Measurements from ENCODE around the gene YIPF2. TPM values are rescaled to one million over a fixed set of nuclear protein-coding genes. Genes with fewer than 3 reads are reported as not detected.

Gene YIPF2
- total and polyA plus RNA-seq, 4 experiments from 2014 or later: 12.2 to 29.6 (median 21.8) TPM

DNA sequence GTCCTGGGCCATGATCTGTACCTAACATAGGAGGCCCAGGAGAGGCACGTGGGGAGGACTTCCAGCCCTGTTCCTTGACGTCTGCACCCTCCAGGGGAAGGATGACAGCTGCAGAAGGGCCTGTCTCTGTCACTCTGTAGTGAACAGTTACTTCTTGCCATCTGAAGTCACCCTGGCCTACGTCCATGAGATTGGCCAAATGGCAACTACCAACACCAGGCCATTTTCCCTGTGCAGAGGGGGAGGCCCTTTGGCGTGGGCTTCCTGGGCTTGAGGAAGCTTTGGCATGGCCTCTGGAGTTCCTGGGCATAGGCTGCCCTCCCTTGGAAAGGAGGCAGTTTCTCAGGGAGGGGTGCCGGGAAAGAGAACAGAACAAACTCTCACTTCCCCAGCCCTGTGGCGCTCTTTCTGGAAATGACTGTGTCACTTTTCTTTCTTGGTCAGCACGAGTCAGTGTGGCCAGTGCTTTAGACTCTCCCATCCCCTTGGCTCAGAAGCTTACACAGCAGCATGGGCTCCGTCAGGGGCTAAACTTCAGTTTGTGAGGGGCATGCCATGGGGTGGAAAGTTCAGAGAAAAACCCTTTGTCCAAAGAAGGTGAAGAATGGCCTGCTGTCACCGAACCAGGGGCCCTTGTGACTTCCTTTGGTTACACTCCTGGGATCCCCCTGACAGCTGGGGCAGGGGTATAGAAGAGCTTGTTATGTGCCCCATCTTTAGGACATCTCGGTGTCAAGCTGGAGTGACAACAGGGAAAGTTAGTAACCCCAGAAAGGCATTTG lies 51.8 kb downstream of the YIPF2 start:
- peaks cover 29% of the 10 kb centered on the region for H3K4me1 ChIP-seq (ENCODE audit: insufficient read depth, low read length)
- H3K27ac Mint-ChIP-seq: peak overlapping the region in 1 of 7 donors; percentile 19
- ChIA-PET POLR2A (ENCODE audit: partially characterized antibody) (no interaction called here), CTCF (ENCODE audit: partially characterized antibody) (interaction anchor here (1.2 to 6.5 kb wide), 2 partner anchors 12 to 66 kb away, joined by 3 to 30 read pairs; no protein-coding TSS in a partner anchor)
- no peaks in the 10 kb centered on the region for H3K27me3 Mint-ChIP-seq
- H3K36me3 Mint-ChIP-seq: peaks cover 0 to 4% of the 10 kb centered on the region in 2 donors
- intact Hi-C loops (cut with micrococcal nuclease): no loop called here
- H3K27ac ChIP-seq (ENCODE audit: low read depth, low read length): no peak overlapping the region
- peak overlapping the region in 1 of 8 donors; percentile 25 for H3K4me3 Mint-ChIP-seq
- no peak for DNase-seq
- H3K9me3 Mint-ChIP-seq: peaks cover 0 to 7% (median 0%) of the 10 kb centered on the region in 8 donors
- H3K4me1 Mint-ChIP-seq: peaks cover 14 to 40% (median 28%) of the 10 kb centered on the region in 4 donors
- H3K4me3 ChIP-seq (ENCODE audit: low read length in 2 of 2): no peak overlapping the region
- no peaks in the 10 kb centered on the region for H3K27me3 ChIP-seq (ENCODE audit: insufficient read depth, low read length)
- no peaks in the 10 kb centered on the region for H3K36me3 ChIP-seq (ENCODE audit: insufficient read depth, low read length)
- H3K9me3 ChIP-seq (ENCODE audit: control insufficient read depth in 1 of 2, low read length in 2 of 2): no peaks in the 10 kb centered on the region

GRCh38 chr19:10874024-10874423 lies 54.4 kb downstream of the YIPF2 start:
- ChIA-PET CTCF (ENCODE audit: partially characterized antibody) (interaction anchor here (6.5 kb wide), 1 partner anchor 10 kb away, joined by 30 read pairs; no protein-coding TSS in a partner anchor), POLR2A (ENCODE audit: partially characterized antibody) (interaction anchor here (2.4 kb wide), 1 partner anchor 157 kb away, joined by 10 read pairs; the partner anchor contains the start of gene DNM2)
- Histone ChIP-seq H3K27ac (ENCODE audit: low read depth, low read length) (no peak overlapping the region), H3K36me3 (ENCODE audit: insufficient read depth, low read length) (no peaks in the 10 kb centered on the region), H3K9me3 (ENCODE audit: control insufficient read depth in 1 of 2, low read length in 2 of 2) (no peaks in the 10 kb centered on the region), H3K4me3 (ENCODE audit: low read length in 2 of 2) (no peak overlapping the region), H3K27me3 (ENCODE audit: insufficient read depth, low read length) (no peaks in the 10 kb centered on the region), H3K4me1 (ENCODE audit: insufficient read depth, low read length) (peaks cover 25% of the 10 kb centered on the region)
- intact Hi-C loops (cut with micrococcal nuclease): loop anchor here (5.0 kb wide), 1 partner anchor 307 kb away; the partner anchor contains the start of genes CDKN2D and KRI1
- H3K27me3 Mint-ChIP-seq: no peaks in the 10 kb centered on the region
- no peak for DNase-seq
- peaks cover 12 to 40% (median 26%) of the 10 kb centered on the region in 4 donors for H3K4me1 Mint-ChIP-seq
- H3K36me3 Mint-ChIP-seq: peaks cover 0 to 4% of the 10 kb centered on the region in 2 donors
- H3K4me3 Mint-ChIP-seq: peak overlapping the region in 7 of 8 donors; percentile 31 to 66 (median 53)
- H3K27ac Mint-ChIP-seq: peak overlapping the region in 3 of 7 donors; percentile 41 to 70 (median 70)
- peaks cover 0 to 7% (median 0%) of the 10 kb centered on the region in 8 donors for H3K9me3 Mint-ChIP-seq

- peaks cover 0 to 4% of the 10 kb centered on the region in 2 donors for H3K36me3 Mint-ChIP-seq
- peak in 1 of 5 donors; percentile 51 for DNase-seq
Measured at GRCh38 chr19:10872546-10873107, 55.8 kb downstream of the YIPF2 start.

More at GRCh38 chr19:10872546-10873107, 55.8 kb downstream of the YIPF2 start:
- no peaks in the 10 kb centered on the region for H3K9me3 ChIP-seq (ENCODE audit: control insufficient read depth in 1 of 2, low read length in 2 of 2)
- intact Hi-C loops (cut with micrococcal nuclease): loop anchor here (5.0 kb wide), 1 partner anchor 305 kb away; the partner anchor contains the start of genes CDKN2D and KRI1
- Mint-ChIP-seq H3K4me3 (peak overlapping the region; percentile 81 to 94 (median 86)), H3K27me3 (no peaks in the 10 kb centered on the region), H3K9me3 (peaks cover 0 to 7% (median 0%) of the 10 kb centered on the region in 8 donors), H3K27ac (peak overlapping the region; percentile 69 to 94 (median 88)), H3K4me1 (peaks cover 8 to 28% (median 18%) of the 10 kb centered on the region in 4 donors)
- ChIA-PET POLR2A (ENCODE audit: partially characterized antibody) (interaction anchor here (0.5 to 2.4 kb wide), 6 partner anchors 8 to 199 kb away, joined by 3 to 10 read pairs (median 3); partner anchors contain the start of genes DNM2 and TMED1), CTCF (ENCODE audit: partially characterized antibody) (interaction anchor here (0.6 to 6.5 kb wide), 11 partner anchors 8 to 155 kb away, joined by 3 to 30 read pairs (median 4); partner anchors contain the start of genes DNM2 and TMED1)
- H3K36me3 ChIP-seq (ENCODE audit: insufficient read depth, low read length): no peaks in the 10 kb centered on the region
- peak overlapping the region; percentile 47 to 55 for H3K4me3 ChIP-seq (ENCODE audit: low read length in 2 of 2)
- H3K27ac ChIP-seq (ENCODE audit: low read depth, low read length): peak overlapping the region; percentile 47
- peaks cover 23% of the 10 kb centered on the region for H3K4me1 ChIP-seq (ENCODE audit: insufficient read depth, low read length)
- no peaks in the 10 kb centered on the region for H3K27me3 ChIP-seq (ENCODE audit: insufficient read depth, low read length)

Other genes with a start within 250 kb of the YIPF2 start
- gene QTRT1, start 227.2 kb downstream of the YIPF2 start, total RNA-seq: 10 to 100 TPM; 36.2 to 39.9 TPM
- gene QTRT1, start 227.2 kb downstream of the YIPF2 start, polyA plus RNA-seq: 10 to 100 TPM; 40.3 to 66.0 TPM
- gene DNM2, start 210.6 kb downstream of the YIPF2 start, total RNA-seq: 100 to 1,000 TPM; 245 to 272 TPM
- 100 to 1,000 TPM in 1 of 2 donors, 10 to 100 TPM in 1; 46.3 to 103 TPM for gene DNM2, start 210.6 kb downstream of the YIPF2 start, polyA plus RNA-seq
- 10 to 100 TPM in 1 of 2 experiments, 1 to 10 TPM in 1; 9.0 to 10.9 TPM for gene TMED1, start 92.4 kb downstream of the YIPF2 start, total RNA-seq
- 10 to 100 TPM; 24.7 to 24.9 TPM for gene TMED1, start 92.4 kb downstream of the YIPF2 start, polyA plus RNA-seq
- gene C19orf38, start 80.2 kb downstream of the YIPF2 start, total RNA-seq: under 1 TPM; 0.36 to 0.49 TPM
- gene C19orf38, start 80.2 kb downstream of the YIPF2 start, polyA plus RNA-seq: under 1 TPM in 1 of 2 donors, not detected in 1; 0.21 TPM
- gene CARM1, start 57.1 kb downstream of the YIPF2 start, total RNA-seq: 10 to 100 TPM; 25.2 to 26.5 TPM
- gene CARM1, start 57.1 kb downstream of the YIPF2 start, polyA plus RNA-seq: 1 to 10 TPM in 1 of 2 donors, under 1 TPM in 1; 0.71 to 1.8 TPM
- gene TIMM29, start 172 bp upstream of the YIPF2 start, total RNA-seq: 10 to 100 TPM; 39.6 to 40.9 TPM
- gene TIMM29, start 172 bp upstream of the YIPF2 start, polyA plus RNA-seq: 10 to 100 TPM; 17.7 to 34.6 TPM
- gene SMARCA4, start 32.4 kb upstream of the YIPF2 start, total RNA-seq: 100 to 1,000 TPM in 1 of 2 experiments, 10 to 100 TPM in 1; 94.2 to 118 TPM
- gene SMARCA4, start 32.4 kb upstream of the YIPF2 start, polyA plus RNA-seq: 10 to 100 TPM in 1 of 2 donors, 1 to 10 TPM in 1; 2.1 to 42.0 TPM
- 10 to 100 TPM; 25.8 to 27.0 TPM for gene LDLR, start 160.8 kb upstream of the YIPF2 start, total RNA-seq
- gene LDLR, start 160.8 kb upstream of the YIPF2 start, polyA plus RNA-seq: 1 to 10 TPM; 4.4 to 5.0 TPM
- 1 to 10 TPM in 1 of 2 experiments, under 1 TPM in 1; 0.84 to 1.9 TPM for gene SPC24, start 227.1 kb upstream of the YIPF2 start, total RNA-seq
- gene SPC24, start 227.1 kb upstream of the YIPF2 start, polyA plus RNA-seq: under 1 TPM in 1 of 2 donors, not detected in 1; 0.32 TPM

All from CD4-positive, alpha-beta memory T cell (primary cell).